NCI-H774 (cell line): ENCODE data around the gene UAP1L1.
A peak's percentile ranks its signal among the peaks of the same experiment; 100 is the strongest.
"Not testable (repeated sequence)": the region's sequence is repeated elsewhere in the genome, so short reads cannot be mapped to it uniquely, and the experiment has no call there.

Experiments used
- DNase-seq: peaks from one replicate; lab custom pipeline; 2025; lab: John Stamatoyannopoulos, UW

The UAP1L1 gene

DNA sequence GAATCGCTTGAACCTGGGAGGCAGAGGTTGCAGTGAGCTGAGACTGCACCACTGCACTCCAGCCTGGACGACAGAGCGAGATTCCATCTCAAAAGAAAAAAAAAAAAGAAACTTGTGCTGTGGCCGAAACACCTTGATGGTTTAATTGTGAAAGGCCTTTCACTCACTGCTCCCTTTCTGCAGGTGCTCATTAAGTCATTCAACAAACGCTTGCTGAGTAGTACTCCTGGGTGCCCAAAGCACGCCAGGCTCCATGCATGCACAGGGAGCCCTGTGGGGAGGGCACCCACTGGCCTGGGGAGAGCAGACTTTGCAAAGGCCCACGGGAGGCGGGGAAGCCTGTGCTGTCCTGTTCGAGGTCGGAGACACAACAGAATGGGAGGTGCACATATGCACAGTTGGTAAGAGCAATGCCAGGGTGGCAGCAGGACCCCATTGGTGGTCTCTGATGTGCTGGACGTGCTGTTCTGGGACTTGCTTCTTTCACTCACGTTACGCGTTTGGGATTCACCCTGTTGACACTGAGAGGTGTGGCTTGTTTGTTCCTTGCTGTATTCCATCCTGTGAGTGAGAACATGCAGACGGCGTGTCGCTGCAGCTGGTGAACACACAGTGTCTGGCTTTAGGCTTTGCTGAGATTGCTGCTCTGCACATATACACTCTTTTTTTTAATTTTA, 20.4 kb upstream of the UAP1L1 start:
- DNase-seq: no peak

DNA sequence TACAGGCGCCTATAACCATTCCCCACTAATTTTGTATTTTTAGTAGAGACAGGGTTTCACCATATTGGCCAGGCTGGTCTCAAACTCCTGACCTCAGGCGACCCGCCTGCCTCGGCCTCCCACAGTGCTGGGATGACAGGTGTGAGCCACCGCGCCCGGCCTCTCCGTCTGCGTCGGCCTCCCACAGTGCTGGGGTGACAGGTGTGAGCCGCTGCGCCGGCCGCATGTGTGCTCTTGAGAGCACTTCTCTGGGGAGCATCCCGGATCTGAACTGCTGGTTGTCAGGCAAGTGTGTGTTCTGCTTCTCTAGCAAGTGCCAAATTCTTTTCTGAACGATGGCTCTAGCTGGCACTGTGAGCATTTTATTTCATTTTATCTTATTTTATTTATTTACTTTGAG, 19.8 kb upstream of the UAP1L1 start:
- peak; percentile 72 for DNase-seq

DNA sequence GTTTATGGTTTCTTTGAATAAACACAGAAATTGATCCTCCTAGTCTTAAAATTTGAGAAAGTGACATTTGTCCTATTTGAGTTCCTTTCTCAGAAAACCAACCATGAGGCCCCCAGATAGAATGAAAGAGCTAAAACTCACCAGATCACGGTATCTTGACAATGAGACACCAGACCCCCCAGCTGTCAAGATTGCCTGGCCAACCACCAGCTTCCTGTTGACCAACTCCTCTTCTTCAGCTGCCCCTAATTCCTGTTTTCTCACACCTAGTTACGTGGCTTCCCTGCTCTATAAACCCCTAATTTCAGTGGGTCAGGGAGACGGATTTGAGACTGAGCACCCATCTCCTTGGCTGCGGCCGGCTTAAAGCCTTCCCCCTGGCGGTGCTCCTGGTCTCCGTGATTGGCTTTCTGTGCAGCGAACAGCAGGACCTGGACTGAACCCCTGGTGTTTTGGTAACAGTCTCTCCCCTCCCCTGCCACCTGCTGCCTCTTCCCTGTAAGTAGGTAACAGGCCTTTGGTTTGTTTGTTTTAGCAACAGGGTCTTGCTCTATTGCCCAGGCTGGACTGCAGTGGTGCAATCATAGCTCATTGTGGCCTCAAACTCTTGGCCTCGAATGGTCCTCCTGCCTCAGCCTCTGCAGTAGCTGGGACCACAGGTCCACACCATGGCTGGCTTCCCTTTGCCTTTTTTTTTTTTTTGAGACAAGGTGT, 18.6 kb upstream of the UAP1L1 start:
- peak; percentile 35 for DNase-seq

DNA sequence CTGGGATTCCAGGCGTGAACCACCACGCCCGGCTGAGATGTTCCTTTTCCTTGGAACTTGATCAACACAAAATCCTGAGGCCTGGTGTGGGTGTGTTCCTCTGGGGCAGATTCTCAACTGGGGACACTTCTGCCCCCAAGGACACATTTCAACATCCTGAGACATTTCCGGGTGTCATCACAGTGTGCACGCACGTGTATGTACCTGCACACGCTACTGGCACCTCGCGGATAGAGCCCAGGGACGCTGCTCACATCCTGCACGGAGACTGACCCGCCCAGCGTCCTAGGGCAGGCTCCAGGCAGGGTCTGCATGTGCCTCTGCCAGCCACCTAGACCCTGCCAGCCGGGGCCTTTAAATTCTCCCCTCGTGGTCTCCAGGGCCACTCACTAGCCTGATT, 14.9 kb upstream of the UAP1L1 start:
- no peak for DNase-seq

DNA sequence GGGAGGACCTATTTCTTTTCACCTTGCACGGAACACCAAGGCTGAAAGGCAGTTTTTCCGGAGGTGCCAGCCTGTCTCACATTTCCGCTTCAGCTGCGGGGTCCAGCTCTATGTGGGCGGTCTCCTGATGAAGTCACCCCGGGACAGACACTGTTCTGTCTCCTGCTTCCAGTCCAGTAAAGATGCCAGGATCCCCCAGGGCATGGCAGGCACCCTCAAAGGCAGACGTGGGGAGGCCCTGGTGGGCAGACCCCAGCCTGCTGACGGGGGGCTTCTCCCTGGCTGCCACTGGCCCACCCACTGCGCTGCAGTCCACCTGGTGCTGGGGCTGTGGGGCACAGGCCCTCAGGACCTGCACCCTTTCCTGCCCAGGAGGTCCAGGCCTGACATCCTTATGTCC, 14.5 kb upstream of the UAP1L1 start:
- DNase-seq: not testable (repeated sequence)

DNA sequence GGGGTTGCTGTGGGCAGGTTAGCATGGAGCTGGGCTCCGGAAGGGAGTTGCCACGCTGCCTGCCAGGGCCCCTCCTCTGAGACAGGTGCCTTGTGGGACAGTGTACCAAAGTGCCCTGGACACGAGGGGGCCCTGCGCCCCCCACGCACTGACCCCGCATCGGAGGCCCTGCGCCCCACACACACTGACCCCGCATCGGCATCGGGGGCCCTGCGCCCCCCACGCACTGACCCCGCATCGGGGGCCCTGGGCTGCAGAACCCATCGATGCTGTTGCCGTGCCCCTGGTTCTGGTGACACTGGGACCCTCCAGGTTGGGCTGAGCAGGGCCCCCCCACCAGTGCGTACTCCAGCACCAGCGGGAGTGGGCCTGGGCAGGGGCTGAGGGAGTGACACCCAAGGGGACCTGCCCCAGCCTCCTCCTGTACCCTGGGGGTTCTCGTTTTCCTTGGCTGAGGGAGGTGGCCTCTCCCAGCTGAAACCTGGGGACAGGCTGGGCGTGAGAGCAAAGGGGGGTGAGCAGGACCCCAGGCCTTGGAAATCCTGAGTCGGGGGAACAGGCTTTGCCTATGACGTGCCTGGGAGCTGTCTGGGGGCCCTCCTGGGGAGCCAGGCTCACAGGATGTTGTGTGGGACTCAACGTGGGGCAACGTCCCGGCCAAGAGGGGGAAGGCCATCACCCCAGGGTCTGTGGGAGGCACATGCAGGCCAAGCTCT, 13.8 kb upstream of the UAP1L1 start:
- DNase-seq: no peak

DNA sequence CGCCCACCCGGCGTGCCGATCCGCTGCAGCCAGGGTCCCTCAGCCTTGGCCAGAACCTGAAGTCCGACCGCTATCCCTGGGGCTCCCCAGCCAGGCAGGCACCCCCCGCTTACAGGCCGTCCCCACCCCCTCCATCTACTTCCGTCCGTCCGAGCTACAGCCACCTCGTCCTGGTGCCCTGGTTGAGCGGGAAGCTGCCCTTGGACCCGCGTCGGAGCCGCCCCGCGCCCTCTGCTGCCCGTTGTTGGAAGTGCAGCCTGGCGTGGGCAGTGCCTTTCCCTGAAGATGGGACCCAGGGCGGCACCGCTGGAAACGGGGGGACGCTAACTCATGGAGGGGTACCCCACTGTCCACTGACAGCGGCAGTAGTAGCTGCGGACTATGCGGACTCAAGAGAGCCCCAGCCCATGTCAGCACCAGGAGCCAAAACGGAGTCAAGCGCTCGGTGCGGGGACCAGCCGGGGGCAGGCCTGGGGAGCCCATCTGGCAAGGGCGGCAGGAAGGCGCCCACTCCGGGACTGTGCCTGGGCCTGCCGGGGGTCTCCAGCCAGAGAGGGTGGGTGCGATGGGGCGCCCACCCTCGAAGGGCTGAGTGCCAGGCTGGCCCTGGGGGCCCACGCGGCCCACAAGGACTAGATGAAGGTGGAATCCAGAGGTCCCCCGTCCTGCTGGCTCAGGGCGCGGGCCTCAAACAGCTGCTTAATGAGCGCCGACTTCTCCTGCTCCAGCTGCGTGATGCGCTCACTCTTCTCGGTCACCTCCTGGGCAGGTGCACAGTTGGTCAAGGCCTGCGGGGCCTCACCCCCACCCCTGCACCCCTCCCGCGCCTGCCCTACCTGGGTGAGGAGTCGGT, 13.1 kb upstream of the UAP1L1 start:
- peak; percentile 77 for DNase-seq

DNA sequence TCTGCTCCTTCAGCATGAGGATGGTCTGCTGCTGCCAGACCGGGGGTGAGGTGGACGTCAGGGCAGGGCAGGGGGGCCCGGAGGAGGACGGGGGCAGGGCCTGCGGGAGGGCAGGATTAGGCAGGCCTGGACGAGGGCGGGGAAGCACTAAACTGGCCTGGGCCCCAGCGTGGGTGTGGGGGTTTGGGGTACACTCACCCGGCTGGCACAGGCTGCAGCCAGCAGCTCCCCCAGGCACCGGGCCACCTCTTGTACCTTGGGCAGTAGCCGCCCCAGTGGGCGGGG, 12.5 kb upstream of the UAP1L1 start:
- DNase-seq: no peak

DNA sequence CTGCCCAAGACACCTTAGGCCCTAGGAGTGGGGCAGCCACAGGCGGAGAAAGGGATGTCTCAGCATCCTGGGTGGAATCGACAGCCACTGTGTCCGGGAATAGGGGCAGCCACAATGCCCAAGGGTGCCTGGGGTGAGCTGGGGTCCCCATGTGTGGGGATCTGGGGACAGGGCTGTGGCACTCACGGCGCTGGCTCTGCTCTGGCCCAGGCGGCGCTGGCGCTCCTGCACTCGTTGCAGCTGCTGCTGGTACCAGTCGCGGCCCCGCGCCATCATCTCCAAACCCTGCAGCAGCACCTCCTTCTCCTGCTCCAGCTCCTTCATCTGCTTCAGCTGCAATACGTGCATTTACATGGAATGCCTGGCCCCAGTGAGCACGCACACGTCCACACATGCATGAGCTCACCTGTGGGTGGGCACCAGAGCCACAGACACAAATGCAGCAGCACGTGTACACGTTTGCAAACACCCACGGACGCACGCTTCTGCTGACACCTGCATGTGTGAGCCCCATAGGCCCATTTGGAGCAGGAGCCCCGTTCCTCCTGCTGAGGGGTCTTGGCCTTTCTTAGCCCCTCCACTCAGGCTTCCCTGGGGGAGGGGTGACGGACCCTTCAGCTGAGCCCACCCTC, 11.9 kb upstream of the UAP1L1 start:
- DNase-seq: no peak

DNA sequence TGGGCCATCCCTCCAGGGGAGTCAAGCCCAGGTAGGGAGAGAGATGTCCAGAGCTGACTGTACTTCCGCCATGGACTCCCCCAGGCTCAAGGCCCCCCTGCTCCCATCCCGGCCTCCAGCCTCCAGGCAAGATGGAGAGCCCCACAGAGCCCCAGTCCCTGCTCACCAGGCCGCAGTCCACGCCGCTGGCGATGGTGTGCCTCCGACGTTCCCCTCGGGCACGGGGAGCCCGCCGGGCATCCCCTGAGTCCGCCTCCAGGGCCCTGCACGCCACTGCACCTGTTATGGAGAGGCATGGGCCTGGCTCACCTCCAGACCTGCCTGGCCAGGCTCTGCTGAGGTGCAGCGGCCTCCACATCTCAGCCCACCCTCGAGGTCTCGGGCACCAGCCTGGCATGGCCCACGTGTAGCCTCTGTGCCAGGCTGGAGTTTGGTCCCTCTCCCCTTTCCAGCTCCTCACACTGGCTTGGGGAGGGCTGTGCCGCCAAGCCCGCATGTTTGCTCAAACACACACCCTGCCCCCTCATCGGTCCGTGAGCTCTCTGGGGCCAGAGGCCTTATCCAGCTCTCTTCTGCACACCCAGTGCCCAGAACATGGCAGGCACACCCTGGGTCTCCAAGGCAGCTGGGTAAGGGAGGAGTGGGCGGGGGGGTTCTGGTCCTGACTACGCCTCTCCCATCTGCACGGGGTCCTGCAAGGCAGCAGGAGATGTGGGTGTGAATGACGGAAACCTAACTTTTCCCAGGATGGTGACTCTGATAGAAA, 11.0 kb upstream of the UAP1L1 start:
- DNase-seq: no peak

DNA sequence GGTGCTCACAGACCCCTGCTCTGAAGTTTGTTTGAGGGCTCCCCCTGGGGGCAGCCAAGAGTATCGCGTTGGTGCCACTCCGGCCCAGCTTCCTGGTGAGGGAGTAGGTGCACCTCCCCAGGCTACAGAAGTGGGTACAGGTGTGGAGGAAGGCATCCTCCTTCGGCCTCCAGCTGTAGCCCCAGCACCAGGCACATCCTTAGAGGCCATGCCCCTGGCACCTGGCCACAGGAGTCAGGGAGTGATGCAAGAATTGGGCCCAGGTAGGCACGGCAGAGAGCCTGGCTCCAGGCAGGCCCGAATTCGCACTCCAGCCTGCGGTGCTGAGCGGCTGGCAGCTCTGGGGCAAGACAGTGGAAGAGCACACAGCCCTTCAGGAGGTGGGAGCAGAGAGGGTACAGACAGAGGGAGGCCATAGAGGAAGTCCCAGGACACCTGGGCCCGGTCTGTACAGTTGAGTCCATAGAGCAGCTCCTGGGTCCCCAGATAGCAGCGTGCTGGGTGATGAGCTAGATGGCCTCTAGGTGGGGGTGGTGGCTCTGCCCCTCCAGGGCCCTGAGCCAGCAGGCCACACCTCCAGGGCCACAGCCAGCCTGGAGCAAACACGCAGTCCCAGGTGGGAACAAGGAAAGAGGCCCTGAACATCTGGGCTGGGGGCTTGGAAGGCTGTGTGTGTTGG, 9.3 kb upstream of the UAP1L1 start:
- DNase-seq: peak; percentile 79

DNA sequence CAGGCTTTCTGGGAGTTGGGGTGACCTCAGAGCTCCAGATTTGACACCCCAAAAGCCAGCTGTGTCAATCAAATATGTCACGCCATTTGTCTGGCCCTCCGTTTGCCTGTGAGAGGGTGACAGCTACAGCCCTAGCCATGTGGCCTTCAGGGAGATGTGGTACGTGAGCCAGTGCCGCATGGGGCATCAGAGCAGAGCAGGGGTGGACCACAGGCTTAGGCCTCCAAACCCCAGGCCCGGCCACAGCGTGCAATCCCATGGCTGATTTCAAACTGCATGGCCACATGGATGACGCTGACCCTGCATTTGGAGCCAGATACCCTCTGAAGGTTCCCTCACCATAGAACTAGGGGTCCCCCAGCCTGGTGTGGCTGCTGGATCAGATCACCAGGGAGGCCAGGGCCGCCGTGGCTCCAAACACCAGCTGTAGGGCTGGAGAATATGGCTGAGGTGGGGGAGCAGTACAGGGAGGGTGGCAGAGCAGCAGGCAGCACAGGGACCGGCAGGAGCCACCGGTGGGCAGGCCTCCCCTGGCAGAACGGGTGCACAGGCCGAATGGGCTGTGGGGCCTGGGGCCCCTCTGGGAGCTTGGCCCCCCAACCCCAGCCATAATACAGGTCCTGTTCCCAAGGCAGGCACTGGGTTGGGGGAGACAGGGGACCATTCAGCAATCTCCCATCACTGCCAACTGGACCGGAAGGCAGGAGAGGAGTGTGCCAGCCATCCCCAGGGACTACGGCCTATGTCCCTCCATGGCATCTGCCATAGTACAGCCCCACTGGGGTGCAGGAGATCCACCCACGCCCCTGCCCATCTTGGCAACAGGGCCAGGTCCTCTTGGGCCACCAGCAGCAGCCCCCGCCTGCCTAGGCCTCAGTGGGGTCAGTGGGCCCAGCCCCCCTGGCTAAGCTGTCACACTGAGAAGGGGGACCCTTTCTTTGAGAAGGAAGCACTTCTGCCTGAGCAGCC, 8.5 kb upstream of the UAP1L1 start:
- DNase-seq: no peak

DNA sequence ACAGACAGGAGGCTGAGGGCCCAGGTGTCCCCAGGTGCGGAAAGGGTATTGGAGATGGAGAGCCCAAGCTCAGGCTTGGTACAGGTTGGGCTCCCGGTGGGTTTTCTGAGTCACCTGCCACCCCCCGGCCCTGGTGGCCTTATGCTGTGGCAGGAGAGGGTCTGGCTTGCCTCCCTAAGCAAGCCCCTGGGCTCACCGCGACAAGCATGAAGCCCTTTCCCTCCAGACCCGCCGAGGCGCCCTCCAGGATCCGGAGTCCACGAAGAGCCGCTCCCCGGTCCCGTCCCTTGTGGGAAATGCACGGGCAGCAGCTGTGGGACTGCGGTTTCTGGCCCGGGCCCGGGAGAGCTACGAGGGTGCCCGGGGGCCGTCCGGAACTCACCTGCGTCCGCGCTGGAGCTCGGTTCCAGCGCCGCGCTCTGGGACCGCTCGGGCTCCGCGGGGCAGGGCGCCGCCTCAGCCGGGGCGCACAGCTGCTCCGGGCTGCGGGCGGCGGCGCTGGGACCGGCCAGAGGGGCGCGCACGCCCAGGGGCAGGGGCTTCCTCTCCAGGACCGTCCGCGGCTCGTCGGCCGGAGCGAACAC, 7.7 kb upstream of the UAP1L1 start:
- DNase-seq: no peak

DNA sequence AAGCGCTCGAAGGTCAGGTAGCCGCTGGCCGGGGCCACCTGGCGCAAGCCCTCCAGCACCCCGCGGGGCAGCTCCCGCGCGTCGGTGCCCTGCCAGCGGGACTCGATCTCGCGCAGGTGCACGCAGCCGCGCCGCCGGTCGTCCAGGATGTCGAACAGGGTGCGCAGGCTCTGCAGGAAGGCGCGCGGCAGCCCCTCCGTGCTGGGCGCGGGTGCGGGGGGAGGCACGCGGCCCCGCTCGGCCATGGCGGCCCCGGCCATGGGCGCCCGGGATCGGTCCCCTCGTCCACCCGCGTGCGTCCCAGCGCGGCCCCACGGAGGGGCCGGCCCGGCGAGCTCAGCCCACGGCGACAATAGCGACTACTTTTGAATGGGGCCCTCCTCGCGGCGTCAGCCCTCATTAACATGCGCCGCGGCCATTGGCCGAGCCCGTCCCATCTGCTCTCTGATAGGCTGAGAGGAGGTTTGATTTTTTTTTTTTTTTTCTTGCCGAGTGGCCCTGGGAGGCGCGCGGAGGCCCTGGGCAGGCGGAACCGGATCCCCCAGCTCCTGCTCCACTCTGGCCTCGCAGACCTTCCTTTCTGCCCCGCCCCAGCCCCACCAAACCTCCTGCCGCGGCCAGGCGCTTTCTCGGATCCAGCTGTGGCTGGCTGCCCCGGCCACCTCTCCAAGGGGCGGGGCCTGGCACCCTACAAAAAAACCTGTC, 7.0 kb upstream of the UAP1L1 start, which contains the start of gene SAPCD2:
SAPCD2 (minus strand) TSS at position 357 of the 705 bp plus-strand sequence; CDS start at position 260, 97 bp downstream.
- peak; percentile 95 for DNase-seq

DNA sequence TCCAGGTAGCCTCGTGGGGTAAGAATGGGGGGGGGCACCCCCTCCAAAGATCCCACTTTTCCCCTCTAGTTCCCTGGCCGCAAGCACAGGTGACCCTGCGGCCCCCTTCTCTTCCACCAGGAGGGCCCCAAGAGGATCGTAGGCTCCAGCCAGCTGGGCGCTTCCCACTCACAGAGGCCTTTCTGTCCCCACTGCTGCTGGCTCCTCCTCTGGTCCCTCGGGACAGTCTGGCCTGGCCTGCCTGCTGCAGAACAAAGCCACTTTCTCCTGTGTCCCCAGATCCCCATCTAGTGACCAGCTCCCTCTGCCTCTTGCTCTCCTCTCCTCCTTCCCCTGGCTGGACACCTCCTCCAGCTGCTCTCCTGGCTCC, 6.4 kb upstream of the UAP1L1 start:
- DNase-seq: no peak

DNA sequence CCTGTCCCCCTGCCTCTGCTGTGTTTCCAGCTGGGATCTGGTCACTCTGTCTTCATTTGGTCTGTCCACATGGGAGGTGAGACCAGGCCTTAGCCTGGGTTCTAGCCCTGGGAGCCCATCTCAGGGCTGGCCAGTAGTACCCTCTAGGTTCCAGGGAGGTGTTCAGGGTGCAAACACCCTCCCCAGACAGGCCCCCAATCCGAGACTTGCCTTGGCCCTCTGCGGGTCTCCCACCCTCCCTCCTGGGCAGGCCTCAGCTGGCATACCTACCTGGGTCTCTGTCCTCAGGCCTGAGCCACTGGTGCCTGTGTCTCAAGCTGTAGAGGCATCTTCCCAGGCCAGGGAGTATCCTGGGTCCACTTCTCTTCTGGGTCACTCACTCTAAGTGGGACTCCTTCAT, 6.0 kb upstream of the UAP1L1 start:
- no peak for DNase-seq

DNA sequence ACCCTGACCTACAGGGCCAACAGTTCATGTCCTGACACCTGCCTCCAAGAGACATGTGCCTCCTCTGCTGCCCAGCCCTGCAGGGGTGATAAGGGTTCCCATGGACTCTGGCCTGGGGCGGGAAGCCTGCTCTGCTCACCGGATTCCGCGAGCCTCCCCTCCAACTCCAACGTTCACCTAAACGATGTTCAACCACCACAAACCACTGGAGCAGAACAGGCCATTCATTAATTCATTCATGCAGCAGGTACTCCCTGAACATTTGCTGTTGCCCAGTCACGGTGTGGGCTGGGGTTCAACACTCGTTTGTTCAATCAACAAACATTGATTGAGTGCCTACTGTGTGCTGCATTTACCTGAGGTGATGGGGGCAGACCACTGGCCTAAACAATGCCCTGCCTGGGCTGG, 3.3 kb upstream of the UAP1L1 start:
- no peak for DNase-seq

DNA sequence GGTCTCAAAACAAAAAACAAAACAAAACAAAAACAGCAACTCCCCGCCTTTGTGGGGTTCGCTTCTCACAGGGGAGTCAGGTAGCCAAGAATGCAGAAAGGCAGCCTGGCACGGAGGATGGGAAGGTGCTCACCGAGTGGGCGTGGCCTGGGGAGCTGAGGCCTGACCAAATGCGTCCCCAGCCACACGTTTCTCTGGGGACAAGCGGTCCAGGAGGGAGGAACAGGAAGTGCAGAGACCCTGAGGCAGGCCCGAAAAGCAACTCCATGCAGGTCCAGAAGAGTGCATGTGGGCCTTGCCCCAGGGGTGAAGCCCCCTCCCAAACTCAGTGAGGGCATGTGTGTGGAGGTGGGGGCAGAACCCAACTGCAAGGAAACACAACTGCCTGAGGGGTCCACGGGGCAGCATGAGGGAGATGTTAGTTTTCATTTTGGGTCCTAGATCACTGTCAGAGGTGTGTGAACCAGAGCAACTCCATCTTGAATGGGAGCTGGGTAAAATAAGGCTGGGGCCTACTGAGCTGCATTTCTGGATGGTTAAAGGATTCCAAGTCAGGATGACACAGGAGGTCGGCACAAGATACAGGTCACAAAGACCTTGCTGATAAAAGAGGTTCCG, 2.6 kb upstream of the UAP1L1 start:
- no peak for DNase-seq
